GM18517 (cell line): Measurements from ENCODE around the gene JAKMIP1.

Experiments
- ATAC-seq: cut with Tn5 transposase; IDR thresholded peaks from one replicate; pipeline ENCODE4 v1.9.1; 2021; ENCODE audit warnings: mild to moderate bottlenecking, moderate library complexity; ENCODE audit not compliant: unreplicated experiment

JAKMIP1 gene

DNA sequence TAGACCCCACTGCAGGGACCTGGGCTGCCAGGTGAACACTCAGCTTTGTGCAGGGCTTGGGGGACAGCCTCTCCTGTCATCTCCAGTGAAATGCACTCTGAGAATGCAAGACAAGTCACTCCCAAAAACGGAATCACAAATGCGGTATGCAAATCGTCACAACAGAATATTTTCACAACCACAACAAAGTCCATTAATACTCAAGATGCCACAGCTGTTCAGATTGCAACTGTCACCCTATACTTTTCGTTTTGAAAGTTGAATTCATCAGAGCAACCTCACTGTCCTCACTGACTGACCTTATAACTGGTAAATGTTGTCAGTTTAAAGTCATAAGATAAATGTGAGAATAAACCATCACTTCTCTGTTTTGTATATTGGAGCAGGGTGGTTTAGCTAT, 16.6 kb downstream of the JAKMIP1 start:
- peak; percentile 56 for ATAC-seq

DNA sequence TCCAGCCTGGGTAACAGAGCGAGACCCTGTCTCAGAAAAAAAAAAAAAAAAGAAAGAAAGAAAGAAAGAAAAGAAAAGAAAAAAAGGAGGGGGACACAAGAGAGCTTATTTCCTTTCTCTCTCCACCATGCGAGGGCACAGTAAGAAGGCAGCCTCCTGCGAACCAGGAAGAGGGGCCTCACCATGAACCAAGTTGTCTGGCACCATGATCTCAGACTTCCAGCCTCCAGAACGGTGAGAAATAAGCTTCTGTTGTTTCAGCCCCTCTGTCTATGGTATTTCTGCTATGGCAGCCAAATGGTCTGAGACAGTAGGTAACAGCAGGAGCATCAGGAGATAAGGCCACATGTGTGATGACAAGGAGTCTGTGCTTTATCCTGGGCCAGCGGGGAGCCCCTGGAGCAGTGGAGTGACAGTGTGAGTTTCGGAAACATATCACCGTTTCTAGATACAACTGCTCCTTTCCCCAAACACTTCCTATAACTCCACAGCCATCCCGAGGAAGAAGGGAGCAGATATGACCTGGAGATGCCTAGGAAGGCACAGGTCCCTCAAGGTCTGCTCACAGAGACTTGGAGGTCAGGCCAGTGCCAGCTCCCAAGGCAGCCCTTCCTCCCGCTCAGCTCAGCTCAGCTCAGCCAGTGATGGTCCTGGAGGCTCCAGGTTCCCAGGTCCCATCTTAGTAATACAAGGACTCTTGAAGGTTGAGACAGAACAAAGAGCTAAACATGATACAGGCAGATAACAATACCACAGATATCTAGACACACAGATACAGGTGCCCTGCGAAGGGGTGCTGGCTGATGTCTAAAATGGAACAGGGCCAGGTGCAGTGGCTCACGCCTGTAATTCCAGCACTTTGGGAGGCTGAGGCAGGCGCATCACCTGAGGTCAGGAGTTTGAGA, 17.7 kb downstream of the JAKMIP1 start:
- no peak for ATAC-seq

DNA sequence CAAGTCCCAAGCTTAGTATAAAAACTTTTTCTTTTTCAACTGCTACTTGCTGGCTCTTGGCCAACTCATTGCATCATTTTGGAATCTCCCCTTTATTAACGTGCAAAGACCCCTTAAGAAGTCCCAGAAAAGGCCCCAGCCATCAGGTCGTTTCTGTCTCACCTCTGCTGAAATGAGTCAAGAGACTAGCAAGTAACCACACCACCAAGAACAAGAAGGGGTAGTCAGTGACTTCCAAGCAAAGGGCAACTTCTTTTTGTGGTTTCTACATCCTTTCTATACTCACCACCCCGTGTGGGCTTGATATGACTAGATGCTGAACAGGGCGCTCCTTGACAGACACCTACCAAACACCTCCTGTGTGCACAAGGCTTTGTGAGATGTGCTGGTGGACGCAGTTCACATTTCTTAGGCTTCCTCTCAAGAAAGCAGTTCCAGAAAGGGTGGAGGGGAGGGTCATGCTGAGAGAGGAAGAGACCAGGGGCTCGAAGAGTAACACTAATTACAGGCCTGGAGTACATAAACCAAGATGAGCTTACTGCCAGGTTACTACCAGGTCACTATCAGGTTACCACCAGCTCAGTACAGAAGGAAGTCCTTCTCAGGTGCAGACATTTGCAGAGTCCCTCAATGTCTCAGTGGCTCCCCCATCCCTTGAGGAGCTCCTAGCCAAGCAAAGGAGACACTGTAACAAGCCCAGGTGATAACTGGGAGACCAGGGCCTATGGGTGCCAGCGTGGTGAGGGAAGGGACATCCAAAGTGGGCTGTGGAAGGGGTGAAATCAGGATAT, 19.3 kb downstream of the JAKMIP1 start:
- peak; percentile 92 for ATAC-seq

DNA sequence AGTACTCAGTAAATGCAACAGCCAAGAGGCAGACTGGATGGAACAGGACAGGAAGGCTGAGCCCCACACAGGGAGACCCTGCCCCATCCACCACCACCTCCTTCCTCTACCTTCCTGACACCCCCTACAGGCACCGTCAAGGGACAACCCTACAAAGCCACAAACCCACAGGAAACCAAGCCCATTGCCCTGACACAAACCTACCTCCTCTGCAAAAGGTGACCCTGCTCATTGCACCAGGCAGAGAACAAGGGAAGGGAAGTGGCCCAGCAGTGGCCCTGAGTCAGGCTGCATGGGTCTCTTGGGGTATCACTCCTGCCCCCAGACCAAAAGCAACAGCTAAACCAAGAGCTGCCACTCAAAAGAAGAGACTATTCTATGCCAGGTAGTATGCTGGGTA, 21.0 kb downstream of the JAKMIP1 start:
- no peak for ATAC-seq

DNA sequence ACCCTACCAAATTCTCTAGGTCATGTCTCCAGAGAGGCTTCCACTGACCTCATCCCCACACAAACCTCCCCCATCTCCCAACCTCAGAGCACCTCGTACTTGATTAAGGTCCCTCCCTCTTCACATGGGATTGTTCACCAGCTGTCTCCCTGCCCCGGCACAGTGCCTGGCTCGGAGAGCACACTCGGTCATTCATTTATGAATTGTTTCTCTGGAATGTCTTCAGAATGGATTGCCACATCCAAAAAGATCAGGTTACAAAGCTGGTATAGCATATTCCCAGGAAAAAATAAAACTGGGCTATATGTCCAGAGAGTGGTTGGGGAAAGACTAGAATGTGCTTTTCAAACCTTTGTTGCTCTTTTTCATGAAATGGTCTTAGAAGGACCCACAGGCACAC, 21.6 kb downstream of the JAKMIP1 start:
- no peak for ATAC-seq

DNA sequence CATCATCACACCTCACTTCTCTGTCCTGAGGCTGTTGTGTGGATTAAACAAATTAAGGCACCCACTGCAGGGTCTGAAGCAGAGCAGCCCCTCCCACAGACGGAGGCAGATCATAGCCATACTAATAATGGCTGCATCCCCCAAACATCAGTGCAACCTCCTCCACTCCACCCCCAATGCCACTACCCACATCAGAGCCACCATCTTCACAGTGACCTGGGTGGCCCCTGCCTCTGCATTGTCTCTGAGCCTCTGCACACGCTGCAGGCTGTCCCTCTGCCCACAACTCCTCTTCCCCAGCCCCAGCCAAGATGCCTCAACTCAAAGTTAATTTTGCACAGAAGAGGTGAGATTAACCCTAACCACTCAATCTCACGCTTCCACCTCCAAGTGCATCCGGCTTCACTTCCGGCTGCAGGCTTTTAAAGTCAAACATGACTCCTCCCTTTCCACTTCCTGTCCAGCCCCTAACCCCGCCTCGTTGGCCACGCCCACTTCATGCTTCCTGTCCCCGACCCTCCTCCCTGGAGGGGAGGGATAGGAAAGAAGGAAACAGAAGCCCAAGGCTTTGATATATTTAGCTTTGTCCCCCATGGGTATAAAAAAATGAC, 22.7 kb downstream of the JAKMIP1 start:
- no peak for ATAC-seq

DNA sequence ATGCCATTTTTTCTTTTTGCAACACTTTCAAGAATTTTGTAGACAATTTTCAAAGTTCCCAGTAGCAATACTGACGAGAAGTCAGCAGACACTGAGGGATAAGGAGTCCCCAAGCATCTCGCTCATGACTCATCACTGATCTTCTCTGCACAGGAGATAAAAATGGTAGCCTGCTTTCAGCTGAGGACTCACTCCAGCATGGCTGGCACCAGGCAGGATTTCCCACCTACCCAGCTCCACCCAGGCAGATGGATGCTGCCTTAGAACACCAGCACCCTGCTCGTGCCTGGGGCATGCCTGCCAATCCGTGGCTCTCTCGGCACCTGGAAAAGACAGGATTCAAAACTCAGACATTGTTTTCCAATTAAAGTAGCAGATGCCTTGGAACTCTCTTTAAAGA, 24.9 kb downstream of the JAKMIP1 start:
- ATAC-seq, result no peak

DNA sequence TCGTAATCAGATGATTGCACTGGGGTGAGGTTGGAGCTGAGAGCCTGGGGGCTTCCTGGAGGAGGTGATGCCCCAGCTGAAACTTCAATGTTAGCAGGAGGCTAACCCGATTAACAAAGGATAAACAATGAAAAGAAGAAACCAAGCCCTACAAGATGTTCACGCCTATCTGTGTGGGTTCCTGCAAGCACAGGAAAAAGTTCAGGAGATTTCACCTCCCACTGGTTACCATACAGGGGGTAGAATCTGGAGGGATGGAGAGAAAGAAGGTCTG, 27.5 kb downstream of the JAKMIP1 start:
- ATAC-seq, result no peak

DNA sequence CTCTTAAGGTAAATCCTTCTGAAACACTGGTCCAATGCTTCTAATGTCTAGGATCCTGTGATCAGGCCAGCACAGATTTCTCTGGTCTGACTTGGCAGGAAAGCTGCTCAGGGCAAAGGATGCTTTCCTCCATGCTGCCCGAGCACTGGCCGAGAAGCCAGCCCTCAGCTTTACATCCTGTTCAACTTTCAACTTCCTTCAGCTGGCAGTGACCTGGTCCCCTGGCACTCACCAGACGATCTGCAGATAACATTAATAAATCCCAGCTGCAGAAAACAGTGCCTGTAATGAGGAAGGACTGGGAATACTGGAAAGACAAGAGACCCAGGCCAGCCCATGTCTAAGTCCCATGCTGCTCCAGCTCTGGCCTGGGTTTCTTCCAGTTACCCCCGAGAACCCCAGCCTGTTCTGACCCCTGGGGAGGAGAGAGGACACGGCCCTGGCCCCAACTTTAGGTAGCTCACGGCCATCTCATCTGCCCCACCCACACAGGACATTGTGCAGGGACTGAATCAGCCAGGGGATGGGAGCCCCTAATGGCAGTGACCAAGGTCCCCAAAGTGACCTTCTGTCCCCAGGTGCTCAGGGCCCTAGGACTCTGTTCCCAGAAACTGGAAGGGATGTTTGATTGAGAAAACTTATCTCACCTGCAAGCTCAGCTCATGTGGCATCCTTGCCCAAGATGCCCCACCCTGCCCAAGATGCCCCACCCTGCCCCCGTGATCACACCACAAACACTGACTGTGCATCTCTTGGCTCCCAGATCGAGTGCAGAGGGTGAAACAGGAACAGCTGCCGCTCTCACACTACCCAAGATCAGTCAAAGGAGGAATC, 28.0 kb downstream of the JAKMIP1 start:
- ATAC-seq, result no peak

DNA sequence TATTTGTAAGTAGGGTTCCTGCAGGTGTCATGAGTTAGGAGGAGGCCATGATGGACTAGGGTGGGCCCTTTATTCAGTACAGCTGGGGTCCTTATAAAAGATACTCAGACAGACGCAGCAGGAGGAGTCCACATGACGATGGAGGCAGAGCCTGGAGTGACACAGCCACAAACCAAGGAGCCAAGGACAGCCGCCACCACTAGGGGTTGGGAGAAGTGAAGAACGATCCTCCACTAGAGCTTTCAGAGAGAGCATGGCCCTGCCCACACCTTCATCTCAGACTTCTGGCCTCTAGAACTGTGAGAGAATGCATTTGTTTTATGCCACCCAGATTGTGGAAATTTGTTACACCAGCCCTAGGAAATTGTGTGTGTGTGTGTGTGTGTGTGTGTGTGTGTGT, 31.1 kb downstream of the JAKMIP1 start:
- no peak for ATAC-seq

DNA sequence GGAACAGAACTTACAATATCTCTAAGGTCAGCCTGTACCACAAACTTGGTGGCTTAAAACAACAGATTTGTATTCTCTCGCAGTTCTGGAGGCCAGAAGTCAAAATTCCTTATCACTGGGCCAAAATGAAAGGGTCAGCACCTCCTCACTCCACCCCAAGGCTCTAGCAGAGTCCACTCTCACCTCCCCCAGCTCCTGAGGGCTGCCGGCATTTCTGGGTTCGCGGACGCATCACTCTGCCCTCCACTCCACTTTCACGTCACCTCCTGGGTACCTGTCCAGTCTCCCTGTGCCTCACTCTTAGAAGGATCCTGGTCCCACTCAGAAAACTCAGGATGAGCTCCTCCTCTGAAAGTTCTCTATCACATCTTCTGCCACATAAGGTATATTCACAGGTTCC, 34.6 kb downstream of the JAKMIP1 start:
- no peak for ATAC-seq

DNA sequence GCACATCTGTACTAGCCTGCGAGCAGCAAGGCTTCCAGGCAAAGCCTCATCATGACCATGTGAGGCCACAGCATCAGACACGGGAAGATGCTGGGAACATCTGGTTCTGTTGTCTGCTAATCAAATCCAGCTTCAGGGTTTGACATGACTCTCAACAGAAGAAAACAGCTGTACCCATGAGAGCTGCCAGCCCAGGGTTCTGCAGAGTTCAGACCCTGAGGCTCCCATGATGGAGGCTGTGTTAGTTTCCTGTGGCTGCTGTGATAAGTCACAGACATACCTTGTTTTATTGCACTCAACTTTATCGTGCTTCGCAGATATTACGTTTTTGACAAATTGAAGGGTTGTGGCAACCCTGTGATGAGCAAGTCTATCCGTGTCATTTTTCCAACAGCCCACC, 37.5 kb downstream of the JAKMIP1 start:
- no peak for ATAC-seq

DNA sequence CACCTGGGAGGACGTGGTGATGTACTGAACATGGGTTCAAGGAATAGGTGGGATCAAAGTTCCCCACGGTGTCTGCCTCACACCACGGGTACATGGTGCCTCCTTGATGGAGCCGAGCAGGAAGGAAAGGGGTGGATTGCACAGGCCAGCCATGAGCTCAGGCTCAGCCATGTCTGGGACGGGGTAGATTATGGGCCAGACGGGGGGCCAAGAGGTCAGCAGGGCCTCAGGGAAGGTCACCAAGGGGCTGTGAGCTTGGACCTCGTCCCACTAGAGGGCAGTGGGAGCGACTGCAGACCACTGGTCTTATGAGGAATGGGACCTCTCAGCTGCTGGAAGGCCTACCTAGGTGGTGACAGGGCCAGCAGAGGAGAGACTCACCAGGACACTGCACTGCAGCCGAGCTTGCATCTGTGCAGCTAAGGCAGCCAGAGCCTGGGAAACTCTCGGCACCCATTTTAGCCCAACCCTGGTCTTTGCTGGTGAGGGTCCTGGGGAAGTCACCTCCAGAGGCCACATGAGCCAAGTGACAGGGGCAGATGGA, 38.4 kb downstream of the JAKMIP1 start:
- no peak for ATAC-seq

DNA sequence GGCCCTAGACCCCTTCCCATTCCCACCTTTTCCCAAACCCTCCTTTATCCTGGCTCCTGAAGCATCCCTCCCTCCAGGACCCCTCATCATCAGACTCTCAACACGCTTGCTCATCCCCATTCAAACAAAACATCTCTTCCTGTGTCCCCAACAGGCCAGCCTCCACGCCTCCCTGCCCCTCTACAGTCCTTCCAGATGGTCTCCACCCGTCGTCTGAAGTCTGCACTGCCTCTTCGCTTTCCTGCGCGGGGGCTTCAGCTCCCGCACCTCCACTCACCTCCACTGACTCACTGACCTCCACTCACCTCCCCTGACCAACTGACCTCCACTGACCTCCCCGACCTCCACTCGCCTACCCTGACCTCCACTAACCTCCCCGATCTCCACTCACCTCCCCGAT, 39.8 kb downstream of the JAKMIP1 start:
- no peak for ATAC-seq

DNA sequence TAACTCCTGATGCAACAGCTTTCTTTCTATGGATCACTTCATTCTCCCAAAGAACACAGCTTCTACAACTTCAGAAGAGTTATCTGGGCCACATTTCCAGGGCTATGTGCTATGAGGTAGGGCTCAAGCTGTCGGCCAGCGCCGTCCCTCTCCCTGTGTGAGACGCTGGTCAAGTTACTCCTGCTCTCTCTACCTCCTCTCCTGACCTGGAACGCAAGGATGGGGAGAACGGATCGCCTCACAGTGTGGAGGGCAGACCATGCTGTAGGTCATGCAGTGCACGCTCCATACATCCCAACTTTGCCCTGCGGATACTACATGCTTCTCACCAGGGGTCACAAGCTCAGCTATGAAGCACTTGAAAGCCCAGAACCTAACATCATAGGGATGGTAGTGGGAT, 42.4 kb downstream of the JAKMIP1 start:
- no peak for ATAC-seq

DNA sequence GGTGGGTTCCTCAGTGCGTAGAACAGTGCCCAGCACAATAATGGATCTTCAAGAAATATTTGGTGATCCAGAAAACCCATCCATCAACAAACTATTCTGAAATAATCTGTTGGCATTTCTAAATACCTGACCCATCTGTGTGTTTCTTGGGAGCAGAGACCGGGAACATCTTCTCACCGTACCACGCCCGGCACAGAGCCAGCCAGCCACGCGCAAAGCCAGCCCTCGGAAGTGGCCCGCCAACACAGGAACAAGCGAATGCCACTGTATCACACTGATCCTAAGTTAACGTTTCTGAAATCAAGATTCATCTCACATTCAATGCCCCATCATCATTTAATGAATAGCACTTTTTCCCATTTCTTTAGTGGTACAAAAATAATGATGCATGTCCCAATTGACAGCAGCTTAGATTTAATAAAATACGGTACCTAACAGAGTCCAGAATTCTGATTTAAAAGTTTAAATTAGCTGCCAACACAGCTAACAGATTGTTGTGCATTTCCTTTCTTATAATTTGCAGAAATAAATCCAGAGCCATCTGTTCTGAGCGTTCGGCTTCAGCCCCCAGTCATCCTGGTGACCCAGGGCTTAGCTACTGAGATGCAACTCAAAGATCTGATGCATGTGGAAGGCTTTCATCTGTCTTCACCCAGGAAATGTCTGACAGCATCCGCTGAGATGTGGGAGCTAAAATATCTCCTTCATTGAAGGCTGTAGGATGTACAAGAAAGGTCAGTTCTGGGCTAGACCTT, 44.2 kb downstream of the JAKMIP1 start:
- no peak for ATAC-seq

DNA sequence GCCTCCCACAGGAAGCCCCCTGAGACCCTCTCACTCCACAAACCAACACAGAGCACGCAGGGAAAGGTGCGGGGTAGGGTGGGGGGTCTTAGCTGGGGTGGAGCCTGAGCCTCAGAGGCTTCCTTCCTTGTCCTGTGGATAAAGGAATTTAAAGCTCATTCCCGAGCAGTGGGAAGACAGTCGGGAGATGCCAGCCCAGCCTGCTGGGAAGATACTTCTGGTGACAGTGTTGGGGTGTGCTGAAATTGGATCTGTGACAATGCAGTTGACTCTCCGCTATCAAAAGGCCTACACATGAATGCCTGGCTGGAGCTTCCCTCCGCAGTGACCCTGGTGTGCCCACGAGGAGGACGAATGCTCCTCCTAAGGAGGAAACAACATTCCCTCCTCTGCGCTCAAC, 45.5 kb downstream of the JAKMIP1 start:
- no peak for ATAC-seq

DNA sequence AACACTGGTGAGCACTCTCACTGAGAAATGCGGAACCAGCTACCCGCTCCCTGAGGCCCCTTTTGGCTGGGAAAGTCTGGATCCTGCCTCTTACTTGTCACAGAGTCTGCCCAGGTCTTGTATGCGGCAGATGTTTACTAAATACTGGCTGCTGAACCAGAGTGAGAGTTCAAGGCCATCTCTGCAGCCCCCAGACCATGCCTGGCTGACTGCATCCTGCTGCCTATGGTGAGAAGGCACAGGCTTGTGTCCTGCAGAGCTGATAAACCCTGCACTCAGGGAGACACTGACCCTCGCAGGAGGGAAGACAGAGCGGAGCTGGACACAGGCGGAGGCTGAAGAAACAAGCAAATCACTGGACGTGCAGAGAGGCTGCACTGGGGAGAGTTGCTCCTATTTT, 46.5 kb downstream of the JAKMIP1 start:
- no peak for ATAC-seq

DNA sequence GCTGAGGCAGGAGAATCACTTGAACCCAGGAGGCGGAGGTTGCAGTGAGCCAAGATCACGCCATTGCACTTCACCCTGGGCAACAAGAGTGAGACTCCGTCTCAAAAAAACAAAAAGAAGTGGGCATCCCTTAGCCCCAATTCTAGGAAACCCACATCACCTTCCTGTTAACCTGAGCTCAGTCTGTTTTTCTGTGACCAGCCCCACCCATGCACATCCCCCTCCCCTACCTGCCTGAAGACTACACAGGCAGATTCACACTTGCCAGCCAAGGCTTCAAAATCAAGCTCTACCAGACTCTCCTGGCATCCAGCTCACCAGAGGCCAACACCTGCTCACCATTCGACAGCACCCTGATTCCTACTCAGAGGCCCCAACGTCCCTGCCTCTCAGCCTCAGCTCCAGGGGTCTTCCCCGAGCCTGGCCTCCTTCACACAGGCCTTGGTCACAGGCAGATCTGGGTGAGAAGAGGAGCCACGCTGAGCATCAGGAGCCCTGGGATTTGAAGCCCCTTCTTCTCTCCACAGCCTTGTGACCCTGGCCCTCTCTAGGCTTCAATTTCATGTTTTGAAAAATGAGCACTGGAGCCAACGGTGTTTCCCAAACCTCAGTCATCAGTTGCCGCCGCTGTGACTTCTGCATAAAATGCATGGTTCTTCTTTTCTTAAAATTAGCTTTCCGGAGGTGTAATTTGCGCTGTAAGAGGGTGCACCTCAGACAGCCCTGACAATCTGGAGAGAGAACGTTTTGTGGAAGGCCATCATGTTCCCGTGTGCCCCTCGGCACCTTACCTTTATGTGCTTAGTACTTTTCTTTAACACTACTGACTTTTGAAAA, 47.3 kb downstream of the JAKMIP1 start:
- no peak for ATAC-seq
